GM12878 (cell line): Measurements from ENCODE around the gene SGTA. TPM values are rescaled to one million over a fixed set of nuclear protein-coding genes. Genes with fewer than 3 reads are reported as not detected.

Experiments used
- ATAC-seq: fragments of 200-7000 bp; cut with Tn5 transposase; 3 replicates; pipeline ENCODE4 v1.9.1; 2020; ENCODE audit warnings: mild to moderate bottlenecking, moderate library complexity
- BruUV-seq: library from RNA; stranded (reverse); fragments of 400-500 nt; replicated peaks from 2 replicates; lab custom pipeline; 2021; lab: Mats Ljungman, UMichigan
- CTCF ChIA-PET: fragments of 300-600 bp; sonication (Branson Sonifier 250); formaldehyde crosslinking; extraction: SDS; loops from one replicate; lab custom pipeline; 2021; ENCODE audit warnings: inconsistent platforms; lab: Yijun Ruan, JAX
- POLR2A ChIA-PET: fragments of 350-600 bp; formaldehyde crosslinking; extraction: SDS; loops from one replicate; lab custom pipeline; 2021; ENCODE audit warnings: inconsistent platforms; lab: Charles Lee
- RAD21 ChIA-PET: fragments of 300-600 bp; sonication (Branson Sonifier 250); formaldehyde crosslinking; loops from one replicate; lab custom pipeline; 2023; ENCODE audit warnings: antibody characterized with exemption; ENCODE audit not compliant: unreplicated experiment; lab: Charles Lee
- SMC1A ChIA-PET: fragments of 300-600 bp; sonication (Branson Sonifier 250); formaldehyde crosslinking; loops from one replicate; lab custom pipeline; 2023; ENCODE audit not compliant: unreplicated experiment, uncharacterized antibody; lab: Charles Lee
- DNase-seq: peaks from one replicate; pipeline ENCODE4 v3.0.0-alpha.2; 2011; ENCODE audit warnings: low read depth, low spot score
- FAIRE-seq: peaks from 3 replicates; lab custom pipeline; 2011; peaks lifted over from hg19 to GRCh38; lab: Jason Lieb, UNC
- H2AFZ ChIP-seq: 2 replicates; pipeline ENCODE4 v1.6.0; 2011; ENCODE audit warnings: low read depth, low read length, control low read depth; ENCODE audit not compliant: control insufficient read depth
- H3K27ac ChIP-seq: 2 replicates; pipeline ENCODE4 v1.5.1; 2011; ENCODE audit warnings: control low read depth; ENCODE audit not compliant: control insufficient read depth, insufficient read depth
- H3K27me3 ChIP-seq, 2 experiments: replicated peaks in 1 of 2; 2 replicates each; pipeline versions ENCODE4 v1.6.0 to v1.6.1; 2011; ENCODE audit warnings: low read length in 1 of 2; ENCODE audit not compliant: control insufficient read depth in 2 of 2, insufficient read depth in 2 of 2
- H3K36me3 ChIP-seq, 2 experiments: 2 replicates each; pipeline ENCODE4 v1.5.1; 2011; ENCODE audit warnings: low read length in 1 of 2; ENCODE audit not compliant: control insufficient read depth in 2 of 2, insufficient read depth in 2 of 2
- H3K4me1 ChIP-seq: 2 replicates; pipeline ENCODE4 v1.6.1; 2011; ENCODE audit warnings: mild to moderate bottlenecking, low read length, moderate library complexity, mixed read lengths; ENCODE audit not compliant: control insufficient read depth, insufficient read depth
- H3K4me2 ChIP-seq: 2 replicates; pipeline ENCODE4 v1.6.0; 2011; ENCODE audit warnings: control low read depth; ENCODE audit not compliant: control insufficient read depth, insufficient read depth
- H3K4me3 ChIP-seq: fragments of 200-600 bp; sonication (generic); 2 replicates; pipeline ENCODE4 v1.5.1; 2016
- H3K79me2 ChIP-seq: 2 replicates; pipeline ENCODE4 v1.6.0; 2011; ENCODE audit warnings: low read length; ENCODE audit not compliant: control insufficient read depth, insufficient read depth
- H3K9ac ChIP-seq: 2 replicates; pipeline ENCODE4 v1.8.0; 2011; ENCODE audit warnings: low read length, control low read depth, mixed read lengths; ENCODE audit not compliant: control insufficient read depth, insufficient read depth
- H3K9me3 ChIP-seq: replicated peaks from 3 replicates; pipeline ENCODE4 v1.5.1; 2011; ENCODE audit warnings: mild to moderate bottlenecking, low read length; ENCODE audit not compliant: control insufficient read depth, insufficient read depth
- H4K20me1 ChIP-seq: 2 replicates; pipeline ENCODE4 v1.6.0; 2011; ENCODE audit not compliant: control insufficient read depth, insufficient read depth
- ATF3 ChIP-seq: IDR thresholded peaks from 2 replicates; pipeline ENCODE4 v1.6.1; 2011; ENCODE audit warnings: low read depth, mild to moderate bottlenecking, low read length, moderate library complexity, borderline replicate concordance; ENCODE audit errors: extremely low read depth
- BRCA1 ChIP-seq: IDR thresholded peaks from 2 replicates; pipeline ENCODE4 v1.6.1; 2011; ENCODE audit warnings: low read depth, low read length, improper control_type of control experiment
- EGR1 ChIP-seq, 2 experiments: IDR thresholded peaks; 1 replicate in 1 of 2; 2 replicates in 1 of 2; pipeline ENCODE4 v1.6.1; 2011 to 2012; ENCODE audit warnings: low read depth in 2 of 2, low read length in 2 of 2, borderline replicate concordance in 1 of 2, mild to moderate bottlenecking in 1 of 2, moderate library complexity in 1 of 2
- ESRRA ChIP-seq: IDR thresholded peaks from 2 replicates; pipeline ENCODE4 v1.6.1; 2012; ENCODE audit warnings: mild to moderate bottlenecking, low read length, improper control_type of control experiment
- FOXM1 ChIP-seq: IDR thresholded peaks from 2 replicates; pipeline ENCODE4 v1.6.1; 2012; ENCODE audit warnings: low read depth, mild to moderate bottlenecking, inconsistent platforms, low read length, moderate library complexity
- HDAC6 ChIP-seq: fragments of 200-600 bp; sonication (generic); IDR thresholded peaks from one replicate; pipeline ENCODE4 v1.8.0; 2017; ENCODE audit warnings: antibody characterized with exemption; ENCODE audit not compliant: unreplicated experiment
- KDM1A ChIP-seq: fragments of 200-600 bp; sonication (generic); IDR thresholded peaks from 2 replicates; pipeline ENCODE4 v1.6.1; 2016; ENCODE audit warnings: borderline replicate concordance
- NFIC ChIP-seq: IDR thresholded peaks from 2 replicates; pipeline ENCODE4 v1.6.1; 2012; ENCODE audit warnings: low read depth, mild to moderate bottlenecking, inconsistent platforms, low read length, moderate library complexity
- PAX8 ChIP-seq: fragments of 450-650 bp; IDR thresholded peaks from 2 replicates; pipeline ENCODE4 v1.6.1; 2017; ENCODE audit warnings: mild to moderate bottlenecking, moderate library complexity
- PKNOX1 ChIP-seq: fragments of 450-650 bp; IDR thresholded peaks from 2 replicates; pipeline ENCODE4 v1.6.1; 2016; ENCODE audit warnings: mild to moderate bottlenecking
- RB1 ChIP-seq: fragments of 450-650 bp; formaldehyde crosslinking; IDR thresholded peaks from 2 replicates; pipeline ENCODE4 v1.6.1; 2017; ENCODE audit warnings: mild to moderate bottlenecking, borderline replicate concordance
- RCOR1 ChIP-seq: conservative IDR thresholded peaks from 2 replicates; pipeline ENCODE4 v1.6.1; 2012; ENCODE audit warnings: low read depth, low read length, improper control_type of control experiment
- RUNX3 ChIP-seq: IDR thresholded peaks from 2 replicates; pipeline ENCODE4 v1.6.1; 2012; ENCODE audit warnings: low read length, inconsistent platforms
- SMAD5 ChIP-seq: IDR thresholded peaks from 2 replicates; pipeline ENCODE4 v1.6.1; 2016; ENCODE audit warnings: antibody characterized with exemption, low read depth
- YY1 ChIP-seq: IDR thresholded peaks from 2 replicates; pipeline ENCODE4 v1.6.1; 2011; ENCODE audit warnings: low read depth, mild to moderate bottlenecking, low read length
- ZNF207 ChIP-seq: fragments of 450-650 bp; IDR thresholded peaks from 2 replicates; pipeline ENCODE4 v1.6.1; 2014; ENCODE audit warnings: antibody characterized with exemption, mild to moderate bottlenecking, borderline replicate concordance
- ZNF384 ChIP-seq: IDR thresholded peaks from 2 replicates; pipeline ENCODE4 v1.6.1; 2012; ENCODE audit warnings: low read depth, mild to moderate bottlenecking, low read length, improper control_type of control experiment, borderline replicate concordance
- WGBS: methylation state at CpG from one replicate; pipeline ENCODE4 v1.1.6; 2016; ENCODE audit warnings: low lambda C conversion rate; ENCODE audit not compliant: insufficient replicate concordance, insufficient coverage; ENCODE audit errors: missing lambda C conversion rate; 5-methylcytosine and 5-hydroxymethylcytosine counted together
- in situ Hi-C: fragments of 300-500 bp; cut with MboI; formaldehyde crosslinking; loops from 9 replicates; pipeline ENCODE4 v1.14.3; 2018; ENCODE audit warnings: mixed read lengths
- intact Hi-C: fragments of 100-400 bp; cut with micrococcal nuclease; formaldehyde crosslinking; loops from one replicate; pipeline ENCODE4 v1.14.2; 2022; ENCODE audit not compliant: unreplicated experiment
- polyA plus RNA-seq, 11 experiments: library from polyadenylated mRNA; depleted of rRNA in 4 of 11; unstranded in 6 of 11; stranded (reverse) in 5 of 11; fragments of >200 nt; fragmentation: Nextera tagmentation in 4 of 11; fragmentation: Illumina TruSeq in 1 of 11; extraction: Ambion mirVana in 4 of 11; extraction: Trizol in 1 of 11; gene quantifications; 1 replicate in 1 of 11; 2 replicates in 10 of 11; pipeline versions ENCODE4 v1.2.1 to v1.2.3, GENCODE V29; 2011 to 2016; ENCODE audit warnings: inconsistent platforms in 2 of 11, missing spikeins in 2 of 11, low read depth in 1 of 11
- total RNA-seq, 4 experiments: library from RNA; depleted of rRNA in 3 of 4; stranded (reverse); fragments of >200 nt in 3 of 4; fragmentation: Illumina TruSeq in 1 of 4; extraction: Trizol in 1 of 4; gene quantifications; 2 replicates each; pipeline versions ENCODE4 v1.2.1 to v1.2.3, GENCODE V29; 2013 to 2021
- TF ChIP-seq, protein P1 (sequence below): fragments of 450-650 bp; conservative IDR thresholded peaks from 2 replicates; pipeline ENCODE4 v1.6.1; 2017; ENCODE audit warnings: mild to moderate bottlenecking, moderate library complexity

SGTA gene
- total and polyA plus RNA-seq, 10 of the 15 experiments (the other 5 are each of a cell fraction or from before 2014, with no cell fraction given), result 2.0 to 102 (median 48.2) TPM

- Histone ChIP-seq H4K20me1 (no peaks in the 10 kb centered on the region), H3K79me2 (no peaks in the 10 kb centered on the region), H3K9ac (no peak overlapping the region), H3K4me3 (no peak overlapping the region), H3K9me3 (no peaks in the 10 kb centered on the region), H3K4me2 (no peak overlapping the region), H3K36me3 (peaks cover 8 to 43% of the 10 kb centered on the region in 2 experiments), H3K4me1 (no peaks in the 10 kb centered on the region), H3K27ac (no peak overlapping the region), H2AFZ (no peak overlapping the region), H3K27me3 (no peaks in the 10 kb centered on the region)
- SMC1A ChIA-PET, result no interaction called here
- WGBS, result 86% methylated on average over 17 of the region's 17 CpGs
- no peak for ATAC-seq
- TF ChIP-seq, protein P1, sequence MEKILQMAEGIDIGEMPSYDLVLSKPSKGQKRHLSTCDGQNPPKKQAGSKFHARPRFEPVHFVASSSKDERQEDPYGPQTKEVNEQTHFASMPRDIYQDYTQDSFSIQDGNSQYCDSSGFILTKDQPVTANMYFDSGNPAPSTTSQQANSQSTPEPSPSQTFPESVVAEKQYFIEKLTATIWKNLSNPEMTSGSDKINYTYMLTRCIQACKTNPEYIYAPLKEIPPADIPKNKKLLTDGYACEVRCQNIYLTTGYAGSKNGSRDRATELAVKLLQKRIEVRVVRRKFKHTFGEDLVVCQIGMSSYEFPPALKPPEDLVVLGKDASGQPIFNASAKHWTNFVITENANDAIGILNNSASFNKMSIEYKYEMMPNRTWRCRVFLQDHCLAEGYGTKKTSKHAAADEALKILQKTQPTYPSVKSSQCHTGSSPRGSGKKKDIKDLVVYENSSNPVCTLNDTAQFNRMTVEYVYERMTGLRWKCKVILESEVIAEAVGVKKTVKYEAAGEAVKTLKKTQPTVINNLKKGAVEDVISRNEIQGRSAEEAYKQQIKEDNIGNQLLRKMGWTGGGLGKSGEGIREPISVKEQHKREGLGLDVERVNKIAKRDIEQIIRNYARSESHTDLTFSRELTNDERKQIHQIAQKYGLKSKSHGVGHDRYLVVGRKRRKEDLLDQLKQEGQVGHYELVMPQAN, result no peak
- TF ChIP-seq PAX8, result no peak
- TF ChIP-seq RCOR1, result no peak
- TF ChIP-seq KDM1A, result no peak
- TF ChIP-seq ESRRA, result no peak
- no peak for TF ChIP-seq ZNF207
- no peak for TF ChIP-seq FOXM1
- TF ChIP-seq NFIC, result no peak
- no peak for TF ChIP-seq SMAD5
- TF ChIP-seq RB1, result no peak
- TF ChIP-seq ZNF384, result no peak
- TF ChIP-seq EGR1 (IDR thresholded peaks at IDR 0.05; ENCODE audit: borderline replicate concordance in 1 of 2, low read depth in 2 of 2, low read length in 2 of 2), result no peak
- TF ChIP-seq PKNOX1, result no peak
- TF ChIP-seq BRCA1, result no peak
- no peak for TF ChIP-seq RUNX3
- TF ChIP-seq HDAC6, result no peak
- TF ChIP-seq ATF3, result no peak
- no peak for TF ChIP-seq YY1
- intact Hi-C loops, result no loop called here
- POLR2A ChIA-PET, result interaction anchor here (0.6 kb wide), 1 partner anchor 178 kb away, joined by 3 read pairs; no protein-coding TSS in a partner anchor
- BruUV-seq, result TSS peak; percentile 46
- DNase-seq, result no peak
- CTCF ChIA-PET, result interaction anchor here (0.9 to 1.5 kb wide), 2 partner anchors 9 to 110 kb away, joined by 4 to 5 read pairs; no protein-coding TSS in a partner anchor
- in situ Hi-C loops, result no loop called here
- no peak for FAIRE-seq
- RAD21 ChIA-PET, result no interaction called here
Observed at GRCh38 chr19:2758601-2759313, 24.3 kb downstream of the SGTA start.
